ENCODE measurements around the gene TMC6.

The TMC6 gene

DNA sequence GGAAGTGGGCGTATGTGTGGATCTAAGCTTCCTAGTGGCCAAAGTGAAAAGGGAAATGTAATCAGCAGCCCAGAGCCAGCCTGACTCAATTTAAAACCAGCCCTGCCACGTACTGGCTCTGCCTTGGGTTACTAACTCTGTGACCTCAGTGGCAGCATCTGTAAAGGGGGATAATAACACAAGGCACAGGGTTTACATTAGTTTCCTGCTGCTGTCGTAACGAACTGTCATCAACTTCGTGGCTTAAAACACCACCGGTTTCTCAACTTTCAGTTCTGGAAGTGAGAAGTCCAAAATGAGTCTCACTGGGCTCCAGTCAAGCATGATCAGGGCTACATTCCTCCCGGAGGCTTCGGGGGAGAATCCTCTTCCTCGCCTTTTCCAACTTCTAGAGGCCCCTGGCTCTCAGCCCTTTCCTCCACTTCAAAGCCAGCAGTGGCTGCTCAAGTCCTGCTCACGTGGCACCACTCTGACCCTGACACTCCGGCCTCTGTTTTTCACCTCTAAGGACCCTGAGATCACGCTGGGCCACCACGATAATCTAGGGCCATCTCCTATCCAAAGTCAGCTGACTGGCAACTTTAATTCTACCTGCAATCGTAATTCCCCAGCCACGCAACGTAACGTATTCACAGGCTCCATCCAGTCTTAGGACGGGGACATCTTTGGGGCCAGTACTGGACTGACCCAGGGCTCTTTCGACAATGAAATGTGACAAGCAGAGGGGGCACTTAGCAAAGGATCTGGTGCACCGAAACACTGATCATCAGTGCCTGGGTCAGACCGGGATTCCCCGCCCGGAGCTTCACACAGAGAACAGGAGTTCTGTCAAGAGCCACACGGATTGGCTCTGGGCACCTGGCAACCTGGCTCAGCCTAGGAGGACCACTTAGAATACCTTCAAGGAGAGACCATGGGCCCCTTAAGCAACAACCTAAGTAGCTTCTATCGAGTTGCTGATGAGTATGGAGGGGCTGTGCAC, 14.5 kb downstream of the TMC6 start:
- Histone ChIP-seq H3K36me3 (ENCODE audit: control insufficient read depth in 1 of 2, insufficient read depth in 2 of 2, low read length in 2 of 2) (peaks cover 12 to 37% of the 10 kb centered on the region in 2 donors), H3K27ac (ENCODE audit: low read depth, low read length) (no peak overlapping the region), H3K9ac (ENCODE audit: low read depth in 1 of 2, low read length in 2 of 2) (no peak overlapping the region), H3K4me3 (ENCODE audit: low read depth in 1 of 2, low read length in 2 of 2) (no peak overlapping the region), H3K4me1 (ENCODE audit: control insufficient read depth in 1 of 2, insufficient read depth in 2 of 2, low read length in 2 of 2) (peaks cover 9 to 17% of the 10 kb centered on the region in 2 donors), H3K9me3 (ENCODE audit: control insufficient read depth in 1 of 2, low read length in 2 of 2) (no peaks in the 10 kb centered on the region), H3K27me3 (ENCODE audit: control insufficient read depth in 1 of 2, insufficient read depth in 2 of 2, low read length in 2 of 2) (no peaks in the 10 kb centered on the region)

DNA sequence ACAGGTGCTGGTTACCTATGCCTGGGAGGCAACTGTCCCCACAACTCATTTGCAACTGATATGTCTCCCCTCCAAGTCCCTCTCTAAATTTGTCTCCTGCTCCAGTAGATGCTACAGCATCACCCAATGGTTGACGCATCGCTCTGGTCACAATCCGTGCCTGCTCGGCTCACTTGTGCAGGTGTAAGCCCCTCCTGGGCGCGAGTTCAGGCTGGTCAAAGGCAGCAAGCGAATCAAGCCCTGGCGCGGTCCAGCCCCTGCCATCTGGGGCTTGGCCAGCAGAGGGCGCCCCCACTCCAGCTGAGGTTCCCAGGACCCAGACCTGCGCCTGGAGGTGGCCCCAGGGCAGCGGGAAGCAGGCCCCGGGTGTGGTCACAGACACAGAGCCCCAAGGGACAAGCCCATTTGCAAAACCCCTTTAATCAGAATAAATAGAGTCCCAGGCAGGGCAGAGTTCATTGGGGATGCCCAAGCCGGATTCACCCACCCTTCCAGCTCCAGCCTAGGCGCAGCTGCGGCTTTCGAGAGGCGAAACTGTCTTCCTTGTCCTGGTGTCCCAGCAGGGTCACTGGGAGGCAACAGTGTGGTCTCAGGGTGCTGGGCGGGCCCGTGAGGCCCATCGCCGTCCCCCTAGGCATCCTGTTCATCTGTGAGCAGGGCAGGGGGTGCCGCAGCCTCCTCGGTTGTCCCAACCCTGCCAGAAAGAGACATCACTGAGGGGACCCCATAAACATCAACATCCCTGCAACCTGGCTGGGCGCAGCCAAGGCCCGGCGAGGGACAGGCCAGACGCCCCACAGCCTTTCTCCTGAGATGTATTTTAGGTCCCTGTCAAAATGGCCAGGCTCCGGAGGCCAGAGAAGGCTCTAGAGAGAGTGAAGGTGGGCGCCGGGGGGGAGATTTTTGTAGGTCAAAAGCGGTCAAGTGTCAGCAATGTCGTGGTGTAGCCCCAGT, 15.8 kb downstream of the TMC6 start:
- no peak overlapping the region for H3K4me3 ChIP-seq (ENCODE audit: low read depth in 1 of 2, low read length in 2 of 2)
- H3K36me3 ChIP-seq (ENCODE audit: control insufficient read depth in 1 of 2, insufficient read depth in 2 of 2, low read length in 2 of 2): peaks cover 12 to 35% of the 10 kb centered on the region in 2 donors
- no peaks in the 10 kb centered on the region for H3K9me3 ChIP-seq (ENCODE audit: control insufficient read depth in 1 of 2, low read length in 2 of 2)
- no peaks in the 10 kb centered on the region for H3K27me3 ChIP-seq (ENCODE audit: control insufficient read depth in 1 of 2, insufficient read depth in 2 of 2, low read length in 2 of 2)
- H3K27ac ChIP-seq (ENCODE audit: low read depth, low read length): no peak overlapping the region
- H3K4me1 ChIP-seq (ENCODE audit: control insufficient read depth in 1 of 2, insufficient read depth in 2 of 2, low read length in 2 of 2): peaks cover 7 to 14% of the 10 kb centered on the region in 2 donors
- H3K9ac ChIP-seq (ENCODE audit: low read depth in 1 of 2, low read length in 2 of 2): no peak overlapping the region

DNA sequence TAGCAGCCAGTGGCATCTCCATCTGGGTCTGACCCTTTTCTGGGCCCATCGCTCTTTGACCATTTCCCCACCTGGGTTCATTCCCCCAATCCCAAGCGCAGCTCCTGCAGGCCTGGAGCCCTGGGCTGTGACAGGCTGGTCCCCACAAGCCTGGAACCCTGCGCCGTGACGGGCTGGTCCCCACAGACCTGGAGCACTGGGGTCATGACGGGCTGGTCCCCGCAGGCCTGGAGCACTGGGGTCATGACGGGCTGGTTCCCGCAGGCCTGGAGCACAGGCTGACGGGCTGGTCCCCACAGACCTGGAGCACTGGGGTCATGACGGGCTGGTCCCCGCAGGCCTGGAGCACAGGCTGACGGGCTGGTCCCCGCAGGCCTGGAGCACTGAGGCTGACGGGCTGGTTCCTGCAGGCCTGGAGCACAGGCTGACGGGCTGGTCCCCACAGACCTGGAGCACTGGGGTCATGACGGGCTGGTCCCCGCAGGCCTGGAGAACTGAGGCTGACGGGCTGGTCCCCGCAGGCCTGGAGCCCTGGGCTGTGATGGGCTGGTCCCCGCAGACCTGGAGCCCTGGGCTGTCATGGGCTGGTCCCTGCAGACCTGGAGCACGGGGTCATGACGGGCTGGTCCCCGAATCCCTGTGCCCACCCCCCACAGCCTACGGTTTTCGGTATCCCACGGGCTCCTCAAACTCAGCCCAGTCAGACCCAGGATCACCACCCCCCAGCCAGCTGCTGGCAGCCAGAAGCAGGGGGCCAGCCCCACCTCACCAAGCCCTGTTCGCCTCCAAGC, 16.6 kb downstream of the TMC6 start:
- Histone ChIP-seq H3K27ac (ENCODE audit: low read depth, low read length) (no peak overlapping the region), H3K36me3 (ENCODE audit: control insufficient read depth in 1 of 2, insufficient read depth in 2 of 2, low read length in 2 of 2) (peaks cover 13 to 30% of the 10 kb centered on the region in 2 donors)

DNA sequence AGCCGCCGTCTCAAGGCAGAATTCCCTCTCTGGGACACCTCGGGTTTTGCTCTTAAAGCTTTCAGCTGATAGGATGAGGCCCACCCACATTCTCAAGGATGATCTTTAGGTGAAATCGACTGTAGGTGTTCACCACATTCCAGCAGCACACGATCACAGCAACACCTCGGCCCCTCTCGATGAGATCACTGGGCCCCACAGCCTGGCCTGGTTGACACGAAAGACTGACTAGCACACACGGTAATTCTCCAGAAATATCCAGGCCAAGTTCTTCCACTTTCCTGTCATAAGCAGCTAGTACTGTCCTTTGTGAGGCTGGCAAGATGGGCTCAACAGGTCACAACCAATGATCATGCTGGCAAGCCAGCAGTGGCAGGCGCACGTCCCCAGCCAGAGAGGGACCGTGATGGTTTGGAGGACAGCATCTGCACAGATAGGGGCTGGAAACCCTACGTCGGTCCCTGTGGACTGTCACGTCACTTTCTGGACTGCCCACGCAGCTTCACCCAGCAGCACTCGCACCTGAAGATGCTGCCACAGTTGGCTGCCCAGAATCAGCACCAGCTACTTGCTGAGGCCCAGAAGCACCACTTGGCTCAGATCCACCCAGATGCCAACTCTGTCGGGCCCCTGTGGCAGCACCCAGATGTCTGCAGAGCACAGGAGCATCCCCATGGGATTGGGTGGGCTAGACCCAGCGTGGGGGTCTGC, 17.4 kb downstream of the TMC6 start:
- no peak overlapping the region for H3K9ac ChIP-seq (ENCODE audit: low read depth in 1 of 2, low read length in 2 of 2)
- peaks cover 15 to 28% of the 10 kb centered on the region in 2 donors for H3K36me3 ChIP-seq (ENCODE audit: control insufficient read depth in 1 of 2, insufficient read depth in 2 of 2, low read length in 2 of 2)
- no peak overlapping the region for H3K27ac ChIP-seq (ENCODE audit: low read depth, low read length)

More for the DNA sequence above, 16.6 kb downstream of the TMC6 start:
- Histone ChIP-seq H3K4me3 (ENCODE audit: low read depth in 1 of 2, low read length in 2 of 2) (no peak overlapping the region), H3K9me3 (ENCODE audit: control insufficient read depth in 1 of 2, low read length in 2 of 2) (no peaks in the 10 kb centered on the region), H3K9ac (ENCODE audit: low read depth in 1 of 2, low read length in 2 of 2) (no peak overlapping the region), H3K4me1 (ENCODE audit: control insufficient read depth in 1 of 2, insufficient read depth in 2 of 2, low read length in 2 of 2) (peaks cover 5 to 6% of the 10 kb centered on the region in 2 donors), H3K27me3 (ENCODE audit: control insufficient read depth in 1 of 2, insufficient read depth in 2 of 2, low read length in 2 of 2) (no peaks in the 10 kb centered on the region)

DNA sequence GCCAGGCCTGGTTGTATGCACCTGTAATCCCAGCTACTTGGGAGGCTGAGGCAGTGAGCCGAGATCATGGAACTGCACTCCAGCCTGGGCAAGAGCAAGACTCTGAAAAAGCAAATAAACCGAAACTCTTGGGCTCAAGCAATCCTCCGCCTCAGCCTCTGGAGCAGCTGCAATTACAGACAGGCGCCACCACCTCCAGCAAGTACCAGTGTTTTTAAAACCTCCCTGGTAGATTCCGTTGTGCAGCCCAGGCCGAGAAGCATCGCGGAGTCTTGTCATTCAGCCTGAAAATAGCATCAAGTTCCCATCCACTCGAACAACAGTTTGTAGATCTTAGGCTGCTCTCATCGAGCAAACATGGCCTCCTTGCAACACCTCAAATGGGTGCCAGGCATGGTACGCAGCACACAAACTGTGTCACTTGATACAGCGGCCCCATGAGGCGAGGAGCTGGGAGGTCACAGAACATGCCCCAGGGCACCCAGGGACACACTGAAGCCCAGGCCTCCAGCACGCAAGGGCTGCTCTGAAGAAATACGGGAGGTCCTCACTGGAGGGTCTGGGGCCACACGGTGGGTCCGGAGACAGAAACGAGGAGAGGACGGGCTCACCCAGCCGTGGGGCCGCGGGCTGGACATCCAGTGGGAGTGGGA, 18.1 kb downstream of the TMC6 start:
- H3K4me1 ChIP-seq (ENCODE audit: control insufficient read depth in 1 of 2, insufficient read depth in 2 of 2, low read length in 2 of 2): peaks cover 5 to 6% of the 10 kb centered on the region in 2 donors
- H3K27me3 ChIP-seq (ENCODE audit: control insufficient read depth in 1 of 2, insufficient read depth in 2 of 2, low read length in 2 of 2): no peaks in the 10 kb centered on the region
- H3K9me3 ChIP-seq (ENCODE audit: control insufficient read depth in 1 of 2, low read length in 2 of 2): no peaks in the 10 kb centered on the region
- H3K27ac ChIP-seq (ENCODE audit: low read depth, low read length): no peak overlapping the region
- peaks cover 15 to 28% of the 10 kb centered on the region in 2 donors for H3K36me3 ChIP-seq (ENCODE audit: control insufficient read depth in 1 of 2, insufficient read depth in 2 of 2, low read length in 2 of 2)
- H3K9ac ChIP-seq (ENCODE audit: low read depth in 1 of 2, low read length in 2 of 2): no peak overlapping the region
- H3K4me3 ChIP-seq (ENCODE audit: low read depth in 1 of 2, low read length in 2 of 2): no peak overlapping the region

More for the DNA sequence above, 17.4 kb downstream of the TMC6 start:
- Histone ChIP-seq H3K27me3 (ENCODE audit: control insufficient read depth in 1 of 2, insufficient read depth in 2 of 2, low read length in 2 of 2) (no peaks in the 10 kb centered on the region), H3K4me3 (ENCODE audit: low read depth in 1 of 2, low read length in 2 of 2) (no peak overlapping the region), H3K9me3 (ENCODE audit: control insufficient read depth in 1 of 2, low read length in 2 of 2) (no peaks in the 10 kb centered on the region), H3K4me1 (ENCODE audit: control insufficient read depth in 1 of 2, insufficient read depth in 2 of 2, low read length in 2 of 2) (peaks cover 5 to 6% of the 10 kb centered on the region in 2 donors)

DNA sequence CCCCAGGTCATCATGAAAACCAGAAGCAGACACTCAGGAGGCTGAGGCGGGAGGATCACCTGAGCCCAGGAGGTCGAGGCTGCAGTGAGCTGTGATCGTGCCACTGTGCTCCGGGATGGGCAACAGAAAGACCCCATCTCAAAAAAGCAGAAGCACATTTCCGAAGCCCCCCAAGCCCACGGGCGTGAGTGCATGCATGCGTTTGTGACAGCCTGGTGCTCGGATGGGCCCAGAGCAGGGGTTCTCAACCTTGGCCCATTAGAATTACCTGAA, 19.1 kb downstream of the TMC6 start:
- Histone ChIP-seq H3K9me3 (ENCODE audit: control insufficient read depth in 1 of 2, low read length in 2 of 2) (no peaks in the 10 kb centered on the region), H3K27ac (ENCODE audit: low read depth, low read length) (no peak overlapping the region), H3K36me3 (ENCODE audit: control insufficient read depth in 1 of 2, insufficient read depth in 2 of 2, low read length in 2 of 2) (peaks cover 15 to 28% of the 10 kb centered on the region in 2 donors), H3K4me3 (ENCODE audit: low read depth in 1 of 2, low read length in 2 of 2) (no peak overlapping the region), H3K4me1 (ENCODE audit: control insufficient read depth in 1 of 2, insufficient read depth in 2 of 2, low read length in 2 of 2) (peaks cover 5 to 6% of the 10 kb centered on the region in 2 donors), H3K9ac (ENCODE audit: low read depth in 1 of 2, low read length in 2 of 2) (no peak overlapping the region), H3K27me3 (ENCODE audit: control insufficient read depth in 1 of 2, insufficient read depth in 2 of 2, low read length in 2 of 2) (no peaks in the 10 kb centered on the region)

DNA sequence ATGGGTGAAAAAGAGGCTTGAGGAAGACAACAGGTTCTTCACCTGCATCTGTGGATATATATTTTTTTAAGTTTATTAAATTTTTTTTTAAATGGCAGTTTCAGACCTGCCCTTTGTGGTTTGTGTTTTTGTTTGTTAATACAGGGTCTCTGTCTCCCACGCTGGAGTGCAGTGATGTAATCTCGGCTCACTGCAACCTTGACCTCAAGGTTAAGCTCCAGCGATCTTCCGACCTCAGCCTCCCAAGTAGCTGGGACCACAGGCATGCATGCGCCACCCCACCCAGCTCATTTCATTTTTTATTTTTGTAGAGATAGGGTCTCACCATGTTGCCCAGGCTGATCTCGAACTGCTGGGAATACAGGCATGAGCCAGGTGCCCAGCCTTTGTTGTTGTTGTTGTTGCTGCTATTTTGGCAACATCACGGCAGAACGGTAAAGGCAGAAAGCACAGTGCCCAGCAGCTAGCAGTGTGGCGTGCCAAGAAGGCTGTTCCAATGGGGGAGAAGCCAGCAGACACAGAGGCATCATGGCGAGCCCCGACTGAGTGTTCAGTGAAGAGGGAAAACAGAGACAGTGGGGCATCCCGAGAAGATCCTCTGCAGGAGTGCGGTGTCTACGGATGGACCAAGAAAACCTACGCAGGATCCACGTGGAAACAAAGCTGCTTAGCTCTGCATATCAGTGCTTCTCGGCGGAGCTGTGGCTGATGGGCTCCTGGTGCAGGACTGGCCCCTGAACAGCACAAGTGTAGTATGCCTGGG, 19.6 kb downstream of the TMC6 start:
- H3K4me3 ChIP-seq (ENCODE audit: low read depth in 1 of 2, low read length in 2 of 2): no peak overlapping the region
- H3K27ac ChIP-seq (ENCODE audit: low read depth, low read length): no peak overlapping the region
- peaks cover 5 to 6% of the 10 kb centered on the region in 2 donors for H3K4me1 ChIP-seq (ENCODE audit: control insufficient read depth in 1 of 2, insufficient read depth in 2 of 2, low read length in 2 of 2)
- H3K9ac ChIP-seq (ENCODE audit: low read depth in 1 of 2, low read length in 2 of 2): no peak overlapping the region
- no peaks in the 10 kb centered on the region for H3K9me3 ChIP-seq (ENCODE audit: control insufficient read depth in 1 of 2, low read length in 2 of 2)
- H3K36me3 ChIP-seq (ENCODE audit: control insufficient read depth in 1 of 2, insufficient read depth in 2 of 2, low read length in 2 of 2): peaks cover 18 to 30% of the 10 kb centered on the region in 2 donors
- no peaks in the 10 kb centered on the region for H3K27me3 ChIP-seq (ENCODE audit: control insufficient read depth in 1 of 2, insufficient read depth in 2 of 2, low read length in 2 of 2)

DNA sequence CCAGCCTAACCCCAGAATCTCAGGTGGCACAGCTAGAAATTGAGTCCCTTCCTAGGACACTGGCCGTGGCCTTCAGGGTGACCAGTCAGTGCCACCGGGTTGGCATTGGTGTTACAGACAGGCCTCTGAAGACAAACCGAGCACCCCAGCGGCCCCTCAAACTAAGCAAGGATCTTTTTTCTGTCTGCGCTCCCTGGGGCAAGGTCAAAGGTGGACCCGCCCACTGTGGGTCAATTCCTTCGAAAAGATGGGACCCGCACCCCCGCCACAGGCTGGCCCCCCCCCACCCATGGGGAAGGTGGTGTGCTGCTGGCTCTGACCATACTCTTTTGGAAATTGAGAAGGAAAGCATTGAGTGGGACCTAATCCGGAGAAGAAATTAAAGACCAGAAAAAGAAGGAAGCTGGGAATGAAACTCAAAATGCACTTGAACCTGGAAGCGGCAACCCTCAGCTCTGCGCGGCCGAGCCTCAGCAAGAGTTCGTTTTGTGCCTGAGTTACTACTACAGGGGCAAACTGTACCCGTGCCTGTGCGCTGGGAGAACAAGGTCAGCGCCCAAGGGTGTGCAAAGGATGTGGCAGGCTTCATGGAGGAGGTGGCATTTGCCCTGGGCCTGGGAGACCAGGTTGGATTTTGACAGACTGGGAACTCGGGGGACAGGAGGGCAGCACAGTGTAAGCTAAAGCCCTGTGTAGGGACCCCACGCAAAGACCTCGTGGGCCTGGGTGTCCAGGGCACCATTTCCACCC, 20.4 kb downstream of the TMC6 start:
- Histone ChIP-seq H3K9me3 (ENCODE audit: control insufficient read depth in 1 of 2, low read length in 2 of 2) (no peaks in the 10 kb centered on the region), H3K4me3 (ENCODE audit: low read depth in 1 of 2, low read length in 2 of 2) (no peak overlapping the region), H3K27ac (ENCODE audit: low read depth, low read length) (no peak overlapping the region), H3K27me3 (ENCODE audit: control insufficient read depth in 1 of 2, insufficient read depth in 2 of 2, low read length in 2 of 2) (no peaks in the 10 kb centered on the region), H3K36me3 (ENCODE audit: control insufficient read depth in 1 of 2, insufficient read depth in 2 of 2, low read length in 2 of 2) (peaks cover 19 to 37% of the 10 kb centered on the region in 2 donors), H3K9ac (ENCODE audit: low read depth in 1 of 2, low read length in 2 of 2) (no peak overlapping the region), H3K4me1 (ENCODE audit: control insufficient read depth in 1 of 2, insufficient read depth in 2 of 2, low read length in 2 of 2) (peaks cover 0 to 5% of the 10 kb centered on the region in 2 donors)
